Immature natural killer cell (primary cell): ENCODE data around the gene INKA2. TPM values are rescaled to one million over a fixed set of nuclear protein-coding genes. Genes with fewer than 3 reads are reported as not detected.

Experiments
- DNase-seq, 3 donors: peaks; one replicate each; pipeline ENCODE4 v3.0.0; 2022; ENCODE audit warnings: mixed read lengths in 1 of 3
- H3K27ac Mint-ChIP-seq, 6 donors: one replicate each; pipeline ENCODE4 v1.8.0; 2020; ENCODE audit warnings: mixed read lengths in 6 of 6, mild to moderate bottlenecking in 5 of 6, inconsistent platforms in 4 of 6, moderate library complexity in 3 of 6
- H3K27me3 Mint-ChIP-seq, 3 donors: one replicate each; pipeline ENCODE4 v1.8.0; 2020 to 2021; ENCODE audit warnings: low read depth in 3 of 3, mild to moderate bottlenecking in 3 of 3, mixed read lengths in 3 of 3, moderate library complexity in 3 of 3, inconsistent platforms in 1 of 3
- H3K36me3 Mint-ChIP-seq, 3 donors: one replicate each; pipeline ENCODE4 v1.8.0; 2020; ENCODE audit warnings: mixed read lengths in 3 of 3, inconsistent platforms in 2 of 3, mild to moderate bottlenecking in 2 of 3
- H3K4me1 Mint-ChIP-seq, 2 donors: one replicate each; pipeline ENCODE4 v1.8.0; 2020; ENCODE audit warnings: inconsistent platforms in 2 of 2, mild to moderate bottlenecking in 2 of 2, mixed read lengths in 2 of 2, moderate library complexity in 1 of 2
- H3K4me3 Mint-ChIP-seq, 5 donors: one replicate each; pipeline ENCODE4 v1.8.0; 2020; ENCODE audit warnings: mild to moderate bottlenecking in 5 of 5, mixed read lengths in 5 of 5, inconsistent platforms in 3 of 5, moderate library complexity in 3 of 5
- H3K9me3 Mint-ChIP-seq, 6 donors: one replicate each; pipeline ENCODE4 v1.8.0; 2020; ENCODE audit warnings: mild to moderate bottlenecking in 6 of 6, mixed read lengths in 6 of 6, inconsistent platforms in 4 of 6, moderate library complexity in 3 of 6
- polyA plus RNA-seq, 3 donors: library from polyadenylated mRNA; unstranded; fragments of 300-500 nt; fragmentation: Illumina TruSeq; gene quantifications; one replicate each; pipeline ENCODE4 v1.2.3, GENCODE V29; 2021

INKA2 gene
- polyA plus RNA-seq, 3 donors from 2014 or later: 0.39 to 0.83 TPM; not detected in 1

DNA sequence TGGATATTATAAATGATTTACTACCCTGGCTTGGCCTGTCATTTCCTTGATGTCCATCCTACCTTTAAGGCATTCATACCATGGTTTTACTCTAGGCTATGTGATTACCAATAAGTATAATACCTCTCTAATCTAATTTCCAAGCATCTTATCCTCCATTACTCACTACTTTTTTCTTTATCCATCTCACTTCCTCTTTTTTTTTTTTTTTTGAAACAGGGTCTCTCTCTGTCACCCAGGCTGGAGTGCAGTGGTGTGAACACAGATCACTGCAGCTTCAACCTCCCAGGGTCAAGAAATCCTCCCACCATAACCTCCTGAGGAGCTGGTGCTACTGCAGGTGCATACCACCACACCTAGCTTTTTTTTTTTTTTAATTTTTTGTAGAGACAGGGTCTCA, 39.9 kb downstream of the INKA2 start:
- Mint-ChIP-seq H3K4me3 (no peak overlapping the region), H3K4me1 (peaks cover 27 to 40% of the 10 kb centered on the region in 2 donors), H3K9me3 (no peaks in the 10 kb centered on the region), H3K36me3 (peaks cover 17 to 41% (median 40%) of the 10 kb centered on the region in 3 donors), H3K27ac (peak overlapping the region in 1 of 6 donors; percentile 9), H3K27me3 (peaks cover 0 to 2% (median 0%) of the 10 kb centered on the region in 3 donors)
- DNase-seq: no peak

DNA sequence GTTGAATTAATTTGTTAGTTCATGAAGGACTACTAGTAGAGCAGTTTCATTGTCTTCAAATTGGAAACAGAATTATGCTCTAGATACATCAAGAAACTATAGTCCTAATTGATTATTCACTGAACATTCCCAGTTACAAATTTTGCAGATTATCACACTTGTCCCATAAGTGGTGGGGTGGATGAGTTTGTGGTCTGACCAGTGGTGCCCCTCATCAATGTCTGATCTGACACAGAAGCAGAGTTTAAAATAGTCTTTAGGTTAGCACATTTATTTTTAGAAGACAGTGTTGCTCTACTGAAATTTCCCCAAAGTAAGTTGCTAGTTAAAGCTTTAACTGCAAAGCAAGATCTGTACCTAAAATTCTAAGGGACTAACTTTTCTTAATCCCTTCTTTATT, 42.9 kb downstream of the INKA2 start:
- peak overlapping the region; percentile 5 to 72 (median 52) for H3K27ac Mint-ChIP-seq

DNA sequence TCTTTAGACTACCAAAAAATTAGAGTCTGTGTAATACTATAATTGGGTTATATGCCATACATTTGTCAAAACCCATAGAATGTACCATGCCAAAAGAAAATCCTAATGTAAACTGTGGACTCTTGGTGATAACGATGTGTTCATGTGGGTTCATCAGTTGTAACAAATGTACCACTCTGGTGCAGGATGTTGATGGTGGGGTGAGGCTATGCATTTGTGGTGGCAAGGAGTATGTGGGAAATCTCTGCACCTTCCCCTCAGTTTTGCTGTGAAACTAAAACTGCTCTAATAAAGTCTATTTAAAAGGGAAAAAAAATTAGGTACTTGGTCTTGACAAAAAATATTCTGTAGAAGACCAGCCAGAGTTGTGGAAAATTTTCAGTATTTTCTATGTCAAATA, 43.4 kb downstream of the INKA2 start:
- H3K9me3 Mint-ChIP-seq: no peaks in the 10 kb centered on the region
- peak; percentile 7 to 35 (median 14) for DNase-seq
- H3K27me3 Mint-ChIP-seq: peaks cover 0 to 3% (median 0%) of the 10 kb centered on the region in 3 donors
- H3K36me3 Mint-ChIP-seq: peaks cover 17 to 30% (median 23%) of the 10 kb centered on the region in 3 donors
- H3K4me3 Mint-ChIP-seq: peak overlapping the region; percentile 28 to 75 (median 59)
- peaks cover 42 to 73% of the 10 kb centered on the region in 2 donors for H3K4me1 Mint-ChIP-seq
- peak overlapping the region; percentile 5 to 80 (median 54) for H3K27ac Mint-ChIP-seq

More for the DNA sequence above, 42.9 kb downstream of the INKA2 start:
- Mint-ChIP-seq H3K4me3 (peak overlapping the region; percentile 30 to 75 (median 59)), H3K9me3 (no peaks in the 10 kb centered on the region), H3K36me3 (peaks cover 20 to 36% (median 28%) of the 10 kb centered on the region in 3 donors), H3K4me1 (peaks cover 39 to 68% of the 10 kb centered on the region in 2 donors), H3K27me3 (peaks cover 0 to 3% (median 0%) of the 10 kb centered on the region in 3 donors)
- DNase-seq: no peak

DNA sequence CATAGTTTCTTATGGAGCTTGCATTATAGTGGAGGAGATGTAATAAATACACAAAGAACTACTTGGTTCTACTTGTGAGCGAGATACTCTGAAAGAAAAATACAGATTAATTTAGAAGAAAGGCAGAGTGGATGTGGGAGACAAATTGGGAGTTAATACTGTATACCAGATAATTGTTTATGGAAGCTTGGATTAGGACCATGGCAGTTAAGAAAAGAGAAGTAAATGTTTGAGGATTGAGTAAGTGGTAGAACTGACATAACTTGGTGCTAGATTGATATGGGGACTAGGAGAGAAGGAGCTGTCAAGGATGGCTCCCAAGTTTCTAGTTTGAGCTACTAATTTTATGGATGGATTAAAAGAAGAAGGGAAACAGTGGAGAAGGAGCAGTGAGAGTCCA, 47.3 kb downstream of the INKA2 start:
- Mint-ChIP-seq H3K9me3 (no peaks in the 10 kb centered on the region), H3K4me3 (no peak overlapping the region), H3K36me3 (peaks cover 0 to 6% (median 6%) of the 10 kb centered on the region in 3 donors), H3K27me3 (peaks cover 0 to 1% (median 0%) of the 10 kb centered on the region in 3 donors), H3K4me1 (peaks cover 64 to 90% of the 10 kb centered on the region in 2 donors), H3K27ac (peak overlapping the region in 4 of 6 donors; percentile 1 to 74 (median 17))
- no peak for DNase-seq

DNA sequence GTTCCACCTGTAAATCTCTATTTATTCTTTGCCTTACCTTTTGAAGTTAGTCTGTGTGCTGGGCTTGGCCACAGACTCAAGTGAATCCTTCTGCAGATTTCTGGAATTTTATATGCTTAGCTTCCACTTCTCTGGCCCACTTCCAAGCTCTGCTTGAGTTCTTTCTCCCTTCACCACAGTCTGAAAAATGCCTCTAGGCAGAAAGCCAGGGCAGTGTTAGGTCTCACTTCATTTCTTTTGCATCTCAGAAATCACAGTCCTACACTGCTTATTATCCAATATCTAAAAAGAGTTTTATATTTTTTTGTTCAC, 48.9 kb downstream of the INKA2 start:
- peak overlapping the region; percentile 6 to 71 (median 38) for H3K27ac Mint-ChIP-seq
- H3K9me3 Mint-ChIP-seq: peaks cover 0 to 3% (median 0%) of the 10 kb centered on the region in 6 donors
- H3K4me3 Mint-ChIP-seq: no peak overlapping the region

More for the DNA sequence above, 48.9 kb downstream of the INKA2 start:
- H3K27me3 Mint-ChIP-seq: peaks cover 0 to 1% (median 0%) of the 10 kb centered on the region in 3 donors
- H3K4me1 Mint-ChIP-seq: peaks cover 55 to 87% of the 10 kb centered on the region in 2 donors
- H3K36me3 Mint-ChIP-seq: peaks cover 0 to 6% (median 6%) of the 10 kb centered on the region in 3 donors
- DNase-seq: no peak

Other genes starting within 250 kb of the INKA2 start
- gene ADORA3, start 235.8 kb downstream of the INKA2 start, polyA plus RNA-seq: under 1 TPM in 1 of 3 donors, not detected in 2; 0.23 TPM
- gene TMIGD3, start 235.8 kb downstream of the INKA2 start, polyA plus RNA-seq: not detected
- gene RAP1A, start 119.6 kb downstream of the INKA2 start, polyA plus RNA-seq: 10 to 100 TPM; 45.6 to 67.3 (median 61.1) TPM
- 10 to 100 TPM in 1 of 3 donors, 1 to 10 TPM in 2; 4.1 to 12.3 (median 7.2) TPM for gene DDX20, start 16.5 kb upstream of the INKA2 start, polyA plus RNA-seq